NCI-H1092 (cell line): Measurements from ENCODE around the gene C22orf39.

ENCODE experiments used
- DNase-seq: peaks from one replicate; lab custom pipeline; 2025; lab: John Stamatoyannopoulos, UW

C22orf39 gene

GRCh38 chr22:19477321-19478044 lies 30.0 kb upstream of the C22orf39 start:
- DNase-seq, result no peak

- DNase-seq, result no peak
Measured at GRCh38 chr22:19476023-19476422, 28.5 kb upstream of the C22orf39 start.

- no peak for DNase-seq
Measured at GRCh38 chr22:19473578-19473977, 26.1 kb upstream of the C22orf39 start.

- DNase-seq, result no peak
Measured at GRCh38 chr22:19472233-19472632, 24.7 kb upstream of the C22orf39 start.

GRCh38 chr22:19471572-19471971 lies 24.1 kb upstream of the C22orf39 start:
- no peak for DNase-seq

GRCh38 chr22:19470010-19470409 lies 22.5 kb upstream of the C22orf39 start:
- no peak for DNase-seq

GRCh38 chr22:19469421-19469820 lies 21.9 kb upstream of the C22orf39 start:
- no peak for DNase-seq

GRCh38 chr22:19467912-19468311 lies 20.4 kb upstream of the C22orf39 start:
- DNase-seq, result no peak

GRCh38 chr22:19466848-19467752 lies 19.6 kb upstream of the C22orf39 start:
- no peak for DNase-seq

- no peak for DNase-seq
Measured at GRCh38 chr22:19466126-19466716, 18.7 kb upstream of the C22orf39 start.

GRCh38 chr22:19464975-19465374 lies 17.5 kb upstream of the C22orf39 start:
- DNase-seq, result no peak

GRCh38 chr22:19464546-19464945 lies 17.0 kb upstream of the C22orf39 start:
- no peak for DNase-seq

- no peak for DNase-seq
Measured at GRCh38 chr22:19463491-19464469, 16.3 kb upstream of the C22orf39 start.

GRCh38 chr22:19463008-19463407 lies 15.5 kb upstream of the C22orf39 start:
- no peak for DNase-seq

- DNase-seq, result no peak
Measured at GRCh38 chr22:19461506-19461905, 14.0 kb upstream of the C22orf39 start.

- no peak for DNase-seq
Measured at GRCh38 chr22:19460036-19460435, 12.5 kb upstream of the C22orf39 start.

GRCh38 chr22:19457828-19458428 lies 10.4 kb upstream of the C22orf39 start:
- no peak for DNase-seq

- no peak for DNase-seq
Measured at GRCh38 chr22:19456541-19456940, 9.0 kb upstream of the C22orf39 start.

- DNase-seq, result no peak
Measured at GRCh38 chr22:19455585-19456370, 8.3 kb upstream of the C22orf39 start.

GRCh38 chr22:19455033-19455432 lies 7.5 kb upstream of the C22orf39 start:
- no peak for DNase-seq
